AG09319 (cell line): ENCODE results near the gene THTPA.

Source experiments
- DNase-seq: peaks from one replicate; pipeline ENCODE4 v3.0.0-alpha.2; 2010; ENCODE audit warnings: low read depth; ENCODE audit errors: extremely low read depth
- CTCF ChIP-seq: IDR thresholded peaks from 2 replicates; pipeline ENCODE4 v1.5.1; 2011; ENCODE audit warnings: low read depth, mild to moderate bottlenecking, inconsistent platforms, low read length, moderate library complexity

The THTPA gene

DNA sequence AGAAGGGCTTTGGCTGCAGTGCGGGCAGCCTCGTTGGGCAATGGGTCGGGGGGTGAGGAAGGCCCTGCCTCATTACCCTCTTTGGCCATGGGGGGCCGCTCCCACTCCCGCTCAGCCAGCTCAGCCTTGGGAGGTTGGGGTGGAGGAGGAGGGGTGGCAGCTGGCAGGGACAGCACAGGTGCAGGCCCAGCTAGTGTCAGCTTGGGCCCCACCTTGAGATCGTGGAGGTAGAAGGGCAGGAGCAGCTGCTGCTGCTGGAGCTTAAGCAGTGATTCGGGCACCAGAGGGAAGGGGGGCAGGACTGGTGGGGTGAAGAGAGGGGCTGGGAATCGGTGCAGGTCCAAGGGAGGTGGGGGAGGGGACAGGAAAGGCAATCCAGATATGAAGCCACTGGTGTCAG, 30.5 kb upstream of the THTPA start:
- TF ChIP-seq CTCF = no peak
- DNase-seq = no peak

GRCh38 chr14:23528555-23528954, 27.5 kb upstream of the THTPA start:
- no peak; the same call in 1 of the 2 replicates for TF ChIP-seq CTCF
- no peak for DNase-seq

- no peak for TF ChIP-seq CTCF
- no peak for DNase-seq
Measured at GRCh38 chr14:23529016-23529415, 27.1 kb upstream of the THTPA start.

GRCh38 chr14:23530375-23531055, 25.6 kb upstream of the THTPA start:
- DNase-seq = no peak
- no peak for TF ChIP-seq CTCF

DNA sequence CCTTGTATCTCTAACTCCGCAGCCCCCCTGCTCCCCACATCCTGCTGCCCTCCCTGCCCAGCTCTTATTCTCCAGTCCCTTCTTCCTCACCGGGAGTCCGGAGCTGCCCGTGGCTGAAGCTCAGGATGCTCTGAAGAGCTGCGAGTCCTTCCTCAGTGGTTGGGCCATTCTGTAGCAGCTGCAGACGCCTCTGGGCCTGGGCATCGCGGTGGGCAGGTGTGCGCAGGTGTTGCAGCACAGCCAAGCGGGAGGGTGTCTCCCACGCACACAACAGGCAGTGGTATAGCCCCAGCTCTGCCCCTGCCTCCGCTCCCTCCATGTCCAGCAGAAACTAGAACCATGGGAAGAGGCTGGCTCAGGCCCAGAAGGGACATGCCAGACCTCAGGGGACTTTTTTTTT, 24.7 kb upstream of the THTPA start:
- TF ChIP-seq CTCF = no peak

DNA sequence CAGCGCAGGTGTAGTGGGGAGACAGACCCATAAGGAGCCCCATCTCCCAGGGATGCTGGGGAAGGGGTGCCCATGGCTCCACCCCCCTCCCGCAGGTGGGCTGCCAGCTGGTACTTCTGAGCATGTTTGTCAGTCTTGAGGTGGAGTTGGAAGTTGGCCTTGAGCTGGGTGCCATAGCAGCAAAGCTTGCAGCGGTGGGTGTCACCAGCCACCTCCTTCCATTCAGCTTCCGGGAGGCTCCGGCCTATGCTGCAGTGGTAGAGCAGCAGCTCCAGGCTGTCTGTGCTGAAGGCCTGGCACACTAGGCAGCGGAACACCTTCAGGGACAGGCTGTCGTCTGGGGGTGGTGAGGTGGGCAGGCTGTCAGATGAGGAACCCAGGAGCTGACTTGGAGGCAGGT, 23.4 kb upstream of the THTPA start:
- TF ChIP-seq CTCF = no peak
- DNase-seq = no peak

More for the DNA sequence above, 24.7 kb upstream of the THTPA start:
- DNase-seq = no peak

- no peak for DNase-seq
Measured at GRCh38 chr14:23533652-23534435, 22.2 kb upstream of the THTPA start.

More at GRCh38 chr14:23533652-23534435, 22.2 kb upstream of the THTPA start:
- no peak for TF ChIP-seq CTCF
